NB4 (cell line): ENCODE data around the gene TSPAN7.

Experiments used
- DNase-seq: peaks from one replicate; pipeline ENCODE4 v3.0.0; 2010; ENCODE audit warnings: low read depth
- H3K4me3 ChIP-seq: one replicate; pipeline ENCODE4 v1.5.1; 2011; ENCODE audit warnings: mild to moderate bottlenecking, low read depth, low read length, moderate library complexity
- CTCF ChIP-seq: IDR thresholded peaks from one replicate; pipeline ENCODE4 v1.5.1; 2012; ENCODE audit warnings: low read depth, low read length
- MAX ChIP-seq: IDR thresholded peaks from 2 replicates; pipeline ENCODE4 v1.6.1; 2011; ENCODE audit warnings: low read depth, low read length
- MYC ChIP-seq: IDR thresholded peaks from 2 replicates; pipeline ENCODE4 v1.6.1; 2011; ENCODE audit warnings: low read depth, low read length
- POLR2A ChIP-seq: IDR thresholded peaks from 2 replicates; pipeline ENCODE4 v1.6.1; 2011; ENCODE audit warnings: mild to moderate bottlenecking; ENCODE audit not compliant: insufficient read length; ENCODE audit errors: extremely low read depth

Gene TSPAN7

GRCh38 chrX:38682095-38682494 lies 120.8 kb downstream of the TSPAN7 start:
- DNase-seq = no peak
- H3K4me3 ChIP-seq = no peak overlapping the region
- TF ChIP-seq CTCF (no peak), MAX (no peak), MYC (no peak), POLR2A (no peak)

- no peak for TF ChIP-seq MYC
- TF ChIP-seq MAX = no peak
- no peak for TF ChIP-seq CTCF
- no peak for TF ChIP-seq POLR2A
- DNase-seq = no peak
- H3K4me3 ChIP-seq = no peak overlapping the region
These were observed 131.6 kb downstream of the TSPAN7 start for GRCh38 chrX:38692961-38693360.

GRCh38 chrX:38694394-38694793 lies 133.1 kb downstream of the TSPAN7 start:
- TF ChIP-seq POLR2A = no peak
- no peak for TF ChIP-seq MAX
- no peak for TF ChIP-seq MYC
- no peak for TF ChIP-seq CTCF
- no peak for DNase-seq

GRCh38 chrX:38697461-38697860 lies 136.1 kb downstream of the TSPAN7 start:
- DNase-seq = no peak
- no peak overlapping the region for H3K4me3 ChIP-seq
- TF ChIP-seq MAX (no peak), MYC (no peak), POLR2A (no peak), CTCF (no peak)

More at GRCh38 chrX:38694394-38694793, 133.1 kb downstream of the TSPAN7 start:
- H3K4me3 ChIP-seq = no peak overlapping the region

- DNase-seq = no peak
- H3K4me3 ChIP-seq = no peak overlapping the region
- no peak for TF ChIP-seq CTCF
These were observed 137.8 kb downstream of the TSPAN7 start for GRCh38 chrX:38699121-38699520.

GRCh38 chrX:38699696-38700095 lies 138.4 kb downstream of the TSPAN7 start:
- DNase-seq = no peak
- no peak overlapping the region for H3K4me3 ChIP-seq
- no peak for TF ChIP-seq POLR2A
- TF ChIP-seq MYC = no peak
- no peak for TF ChIP-seq MAX
- TF ChIP-seq CTCF = no peak
